ENCODE measurements around the gene TMEM60.

Gene TMEM60

GRCh38 chr7:77770316-77770715, 27.9 kb downstream of the TMEM60 start:
- no peak for DNase-seq

DNA sequence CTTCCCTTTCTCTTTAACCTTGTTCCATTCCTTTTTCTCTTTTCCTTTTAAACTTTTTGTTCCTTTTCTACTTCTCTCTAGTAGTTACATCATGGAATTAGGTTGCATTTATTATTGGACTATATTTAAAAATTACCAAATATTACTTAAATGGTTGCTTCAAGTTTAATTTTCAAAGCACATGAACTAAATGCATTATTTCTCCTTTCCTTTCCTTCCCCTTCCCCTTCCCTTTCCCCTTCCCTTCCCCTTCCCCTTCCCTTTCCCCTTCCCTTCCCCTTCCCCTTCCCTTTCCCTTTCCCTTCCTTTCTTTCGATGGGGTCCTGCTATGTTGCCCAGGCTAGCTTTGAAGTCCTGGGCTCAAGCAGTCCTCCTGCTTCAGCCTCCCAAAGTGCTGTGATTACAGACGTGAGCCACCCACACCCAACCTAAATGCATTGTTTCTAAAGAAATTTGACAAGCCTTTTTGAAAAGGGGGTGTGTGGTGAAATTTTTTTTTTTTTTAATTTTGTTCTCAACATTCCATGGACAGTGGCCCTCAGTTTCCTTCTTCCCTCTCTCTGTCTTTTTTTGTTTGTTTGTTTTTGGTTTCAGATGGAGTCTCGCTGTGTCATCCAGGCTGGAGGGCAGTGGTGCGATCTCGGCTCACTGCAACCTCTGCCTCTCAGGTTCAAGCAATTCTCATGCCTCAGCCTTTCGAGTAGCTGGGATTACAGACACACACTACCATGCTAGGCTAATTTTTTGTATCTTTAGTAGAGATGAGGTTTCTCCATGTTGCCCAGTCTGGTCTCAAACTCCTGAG, 31.2 kb downstream of the TMEM60 start:
- no peak for DNase-seq

DNA sequence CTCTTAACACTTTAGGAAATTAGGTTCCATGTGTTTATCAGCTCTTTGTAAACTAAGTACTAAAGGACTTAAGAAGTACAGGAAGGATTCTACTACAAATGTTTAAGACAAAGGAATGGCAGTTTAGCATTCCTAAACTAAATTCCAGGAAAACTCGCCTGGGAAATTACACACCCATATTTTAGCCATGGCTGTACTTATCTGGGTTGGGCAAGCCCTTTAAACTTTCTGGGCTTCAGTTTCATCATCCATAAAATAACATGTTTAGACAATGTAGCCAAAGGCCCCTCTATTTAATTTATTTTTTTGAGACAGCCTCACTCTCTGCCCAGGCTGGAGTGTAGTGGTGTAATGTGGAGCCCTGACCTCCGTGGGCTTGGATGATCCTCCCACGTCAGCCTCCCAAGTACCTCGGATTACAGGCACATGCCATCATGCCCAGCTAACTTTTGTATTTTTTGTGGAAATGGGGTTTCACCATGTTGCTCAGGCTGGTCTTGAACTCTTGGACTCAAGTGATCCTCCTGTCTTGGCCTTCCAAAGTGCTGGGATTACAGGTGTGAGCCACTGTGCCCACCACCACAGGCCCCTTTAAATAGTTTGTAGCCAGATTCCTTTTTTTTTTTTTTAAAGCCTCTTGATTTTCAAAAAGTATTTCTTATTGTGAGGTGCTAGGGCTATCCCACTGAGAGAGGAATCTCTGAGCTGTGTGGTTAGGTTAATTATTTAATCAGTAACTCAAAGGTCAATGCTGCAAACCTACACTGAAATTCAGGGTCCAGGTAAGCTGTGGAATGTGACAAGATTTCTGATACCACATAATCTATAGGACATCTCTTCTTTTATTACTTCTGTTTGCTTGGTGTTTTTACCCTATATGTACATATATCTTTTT, 32.1 kb downstream of the TMEM60 start:
- DNase-seq = no peak

GRCh38 chr7:77765481-77765880, 32.8 kb downstream of the TMEM60 start:
- DNase-seq = no peak

- no peak for DNase-seq
Measured at GRCh38 chr7:77760809-77761453, 37.3 kb downstream of the TMEM60 start.

DNA sequence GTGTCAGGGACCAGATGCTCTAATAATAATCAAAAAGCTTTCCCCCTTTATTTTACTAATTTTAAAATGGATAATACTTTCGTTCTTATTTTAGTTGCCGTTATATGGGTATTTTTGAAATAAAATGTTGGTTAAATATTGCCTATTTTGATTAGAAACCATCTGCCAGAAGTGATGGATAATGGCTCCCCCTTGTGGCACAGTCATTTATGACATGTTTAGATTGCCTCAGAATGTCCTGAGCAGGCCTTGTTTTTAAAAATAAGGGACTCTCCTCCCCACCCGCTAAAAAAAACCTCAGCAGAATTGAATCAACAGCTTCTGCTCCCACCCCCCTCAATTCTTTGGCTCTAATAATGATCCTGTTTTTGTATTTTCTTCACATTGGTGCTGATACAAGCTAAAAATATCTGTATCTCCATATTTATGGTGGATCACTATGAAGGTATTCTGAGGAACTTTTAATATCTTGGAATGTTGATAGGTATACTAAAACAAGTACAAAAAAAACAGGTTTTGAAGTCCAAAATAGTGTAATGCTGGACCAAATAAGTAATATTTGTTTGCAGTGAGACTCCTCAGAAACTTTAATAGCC, 38.8 kb downstream of the TMEM60 start:
- peak in 3 of 4 experiments; percentile 20 to 39 (median 27) for DNase-seq

DNA sequence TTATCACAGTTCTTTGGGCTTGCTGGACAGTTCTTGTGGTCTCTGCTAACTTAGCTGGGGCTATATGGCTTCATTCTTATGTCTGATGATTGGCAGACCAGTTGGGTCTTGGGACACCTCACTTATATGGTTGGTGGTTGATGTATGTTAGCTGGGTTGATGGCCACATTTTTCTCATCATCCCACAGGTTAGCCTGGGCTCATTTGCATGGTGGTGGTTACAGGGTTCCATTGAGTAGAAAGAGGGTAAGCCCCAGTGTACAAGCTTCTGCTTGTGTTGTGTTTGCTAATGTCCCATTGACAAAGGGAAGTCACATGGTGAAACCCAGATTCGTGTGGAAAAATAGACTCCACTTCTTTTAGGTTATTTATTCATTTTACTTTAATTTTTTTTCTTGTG, 40.6 kb downstream of the TMEM60 start:
- no peak for DNase-seq

- DNase-seq = no peak
Measured at GRCh38 chr7:77753173-77753572, 45.1 kb downstream of the TMEM60 start.

DNA sequence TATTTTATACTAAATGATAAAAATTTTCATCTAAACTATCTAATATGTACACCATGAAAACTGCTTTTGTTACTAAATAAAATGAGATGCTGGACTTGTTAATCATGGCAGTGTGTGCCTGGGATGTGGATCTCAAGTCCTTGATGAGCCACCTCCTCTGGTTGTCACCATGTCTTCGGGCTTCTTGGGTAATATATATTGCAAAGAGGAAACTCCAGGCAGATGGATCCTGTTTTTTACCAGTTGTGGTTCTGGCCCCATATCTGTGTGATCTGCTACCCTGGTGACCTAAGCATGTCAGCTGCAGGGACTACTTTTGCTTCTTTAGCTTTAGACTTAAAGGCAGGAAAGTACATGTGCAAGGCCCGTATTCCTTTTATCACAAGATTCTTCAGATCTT, 46.2 kb downstream of the TMEM60 start:
- DNase-seq = no peak

DNA sequence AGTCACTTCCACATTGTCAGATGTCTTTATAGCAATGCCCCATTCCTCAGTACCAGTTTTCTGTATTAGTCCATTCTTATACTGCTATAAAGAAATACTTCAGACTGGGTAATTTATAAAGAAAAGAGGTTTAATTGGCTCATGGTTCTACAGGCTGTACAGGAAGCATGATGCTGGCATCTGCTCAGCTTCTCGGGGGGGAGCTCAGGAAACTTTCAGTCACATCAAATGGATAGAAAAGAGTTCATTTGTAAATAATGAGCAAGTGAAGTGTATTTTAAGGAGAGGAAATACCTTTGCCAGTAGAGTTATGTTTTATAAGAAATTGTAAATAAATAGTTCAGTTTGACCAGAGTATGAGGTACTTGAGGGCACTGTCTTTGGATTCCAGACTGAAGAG, 50.5 kb downstream of the TMEM60 start:
- no peak for DNase-seq

DNA sequence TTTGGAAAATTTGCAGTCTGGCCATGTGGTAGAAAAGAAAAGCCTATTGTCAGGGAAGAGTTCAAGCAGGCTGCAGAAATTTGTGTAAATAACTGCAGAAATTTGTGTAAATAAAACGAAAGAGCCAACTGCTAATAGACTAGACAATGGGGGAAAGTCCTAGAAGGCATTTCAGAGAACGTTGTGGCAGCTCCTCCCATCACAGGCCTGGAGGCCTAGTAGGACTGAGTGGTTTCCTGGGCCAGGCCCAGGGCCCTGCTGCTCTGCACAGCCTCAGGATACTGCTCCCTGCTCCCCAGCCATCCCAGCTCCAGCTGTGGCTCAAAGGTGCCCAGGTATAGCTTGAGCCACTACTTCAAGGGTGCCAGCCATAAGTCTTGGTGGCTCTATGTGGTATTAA, 51.1 kb downstream of the TMEM60 start:
- no peak for DNase-seq

- DNase-seq = no peak
Measured at GRCh38 chr7:77746824-77747165, 51.4 kb downstream of the TMEM60 start.

GRCh38 chr7:77746164-77746823, 51.9 kb downstream of the TMEM60 start:
- no peak for DNase-seq

DNA sequence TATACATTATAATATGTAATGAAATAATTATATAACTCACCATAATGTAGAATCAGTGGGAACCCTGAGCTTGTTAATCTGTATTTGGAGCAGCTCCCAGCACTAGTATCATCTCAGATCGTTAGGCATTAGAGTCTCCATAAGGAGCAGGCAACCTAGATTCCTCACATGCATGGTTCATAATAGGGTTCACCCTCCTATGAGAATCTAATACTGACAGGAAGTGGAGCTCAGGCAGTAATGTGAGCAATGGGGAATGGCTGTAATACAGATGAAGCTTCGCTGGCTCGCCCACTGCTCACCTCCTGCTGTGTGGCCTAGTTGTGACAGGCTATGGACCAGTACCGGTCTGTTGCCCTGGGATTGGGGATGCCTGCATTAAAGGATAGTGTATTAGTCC, 52.5 kb downstream of the TMEM60 start:
- no peak for DNase-seq
